Measurements from ENCODE around the gene ANTXR2. TPM values are rescaled to one million over a fixed set of nuclear protein-coding genes. Genes with fewer than 3 reads are reported as not detected.

Gene ANTXR2
- total and polyA plus RNA-seq, 9 of the 15 experiments (the other 6 are each of a cell fraction or from before 2014, with no cell fraction given), result 10.1 to 83.8 (median 60.3) TPM

DNA sequence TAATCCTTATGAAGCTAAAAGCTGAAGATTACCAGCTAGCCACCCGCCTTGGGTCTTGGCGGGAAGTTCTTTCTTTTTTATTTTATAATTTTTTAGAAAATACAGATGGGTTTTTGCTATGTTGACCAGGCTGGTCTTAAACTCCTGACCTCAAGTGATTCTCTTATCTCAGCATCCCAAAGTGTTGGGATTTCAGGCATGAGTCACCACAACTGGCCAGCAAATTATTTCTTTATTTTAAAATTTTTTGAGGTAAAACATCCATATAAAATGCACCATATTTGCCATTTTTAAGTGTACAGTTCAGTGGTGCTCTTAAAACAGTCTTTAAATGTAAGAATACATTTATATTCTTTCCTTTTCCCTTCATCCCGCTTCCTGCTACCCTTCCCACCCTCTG, 40.6 kb upstream of the ANTXR2 start (continued):
- TF ChIP-seq ETV5 (CRISPR knock-in tag; IDR thresholded peaks at IDR 0.05; ENCODE audit: low read depth) (no peak), PHTF2 (CRISPR knock-in tag; IDR thresholded peaks at IDR 0.05) (no peak), TBL1XR1 (IDR thresholded peaks at IDR 0.05; ENCODE audit: low read length in 2 of 2) (no peak), CBX2 (IDR thresholded peaks at IDR 0.05; ENCODE audit: insufficient read depth, low read length, poor library complexity, severe bottlenecking) (no peak), KDM1A (IDR thresholded peaks at IDR 0.05) (peak in 1 of 2 experiments; percentile 19; a peak in 1 of 4 replicates)
- TF ChIP-seq, protein P1, sequence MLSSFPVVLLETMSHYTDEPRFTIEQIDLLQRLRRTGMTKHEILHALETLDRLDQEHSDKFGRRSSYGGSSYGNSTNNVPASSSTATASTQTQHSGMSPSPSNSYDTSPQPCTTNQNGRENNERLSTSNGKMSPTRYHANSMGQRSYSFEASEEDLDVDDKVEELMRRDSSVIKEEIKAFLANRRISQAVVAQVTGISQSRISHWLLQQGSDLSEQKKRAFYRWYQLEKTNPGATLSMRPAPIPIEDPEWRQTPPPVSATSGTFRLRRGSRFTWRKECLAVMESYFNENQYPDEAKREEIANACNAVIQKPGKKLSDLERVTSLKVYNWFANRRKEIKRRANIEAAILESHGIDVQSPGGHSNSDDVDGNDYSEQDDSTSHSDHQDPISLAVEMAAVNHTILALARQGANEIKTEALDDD (IDR thresholded peaks at IDR 0.05), result no peak

DNA sequence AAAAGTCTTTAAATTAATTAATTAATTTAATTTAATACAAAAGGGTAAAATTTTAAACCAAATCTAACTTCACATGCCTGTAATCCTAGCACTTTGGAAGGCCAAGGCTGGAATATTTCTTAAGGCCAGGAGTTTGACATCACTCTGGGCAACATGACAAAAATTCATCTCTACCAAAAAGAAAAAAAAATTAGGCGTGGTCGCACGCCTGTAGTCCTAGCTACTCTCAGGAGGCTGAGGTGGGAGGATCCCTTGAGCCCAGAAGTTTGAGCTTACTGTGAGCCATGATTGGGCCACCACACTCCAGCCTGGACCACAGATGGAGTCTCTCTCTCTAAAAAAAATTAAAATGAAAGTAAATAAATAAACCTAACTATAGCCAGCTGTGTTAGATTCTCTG, 39.2 kb upstream of the ANTXR2 start:
- in situ Hi-C loops (cut with MboI) (no loop called here), intact Hi-C loops (cut with micrococcal nuclease) (no loop called here)
- DNase-seq (ENCODE audit: extremely low read depth in 1 of 4, low spot score in 3 of 4) (peak in 1 of 4 experiments; percentile 26), ATAC-seq (0 out of 3 replicates have a peak, but pooled peaks have one; percentile 20), FAIRE-seq (no peak)
- BruUV-seq (replicated peaks), result no TSS peak
- no peak overlapping the region for H3K4me3 ChIP-seq
- H3K27ac ChIP-seq (ENCODE audit: extremely low read depth, low read depth, low read length), result no peak overlapping the region
- H3K79me2 ChIP-seq (ENCODE audit: control insufficient read depth, insufficient read depth, low read length), result peaks cover 3% of the 10 kb centered on the region; the same call in 1 of the 3 replicates
- no peaks in the 10 kb centered on the region for H3K9me1 ChIP-seq (ENCODE audit: control insufficient read depth, insufficient read depth, low read length)
- no peaks in the 10 kb centered on the region for H3K9me3 ChIP-seq (replicated peaks; ENCODE audit: control insufficient read depth, insufficient read depth, low read depth, low read length)
- H3K27me3 ChIP-seq (ENCODE audit: control insufficient read depth in 2 of 2, insufficient read depth in 2 of 2, low read length in 2 of 2), result no peaks in the 10 kb centered on the region
- POLR2A ChIA-PET, result no interaction called here
- no peaks in the 10 kb centered on the region for H3K36me3 ChIP-seq (ENCODE audit: control insufficient read depth, insufficient read depth, low read length)
- peaks cover 17 to 31% of the 10 kb centered on the region in 2 experiments for H3K4me1 ChIP-seq (replicated peaks in 1 of 2; ENCODE audit: control insufficient read depth in 2 of 2, insufficient read depth in 2 of 2, low read length in 2 of 2)
- H3K9ac ChIP-seq (ENCODE audit: insufficient read depth in 1 of 2, low read depth in 2 of 2, low read length in 2 of 2), result no peak overlapping the region
- no peak overlapping the region for H3K4me2 ChIP-seq (ENCODE audit: insufficient read depth, low read length)
- CTCF ChIA-PET (ENCODE audit: low intra/inter-chr PET ratio), result no interaction called here
- no peak overlapping the region for H2AFZ ChIP-seq (ENCODE audit: low read depth, low read length)
- H4K20me1 ChIP-seq (replicated peaks; ENCODE audit: control insufficient read depth, insufficient read depth, low read length), result no peaks in the 10 kb centered on the region
- 74% methylated on average over 3 of the region's 3 CpGs for WGBS (ENCODE audit: insufficient coverage, low coverage, missing lambda C conversion rate)
- TF ChIP-seq KLF6 (CRISPR knock-in tag; IDR thresholded peaks at IDR 0.05; ENCODE audit: borderline replicate concordance) (no peak), PHF8 (IDR thresholded peaks at IDR 0.05; ENCODE audit: borderline replicate concordance, low read length) (no peak), SRSF3 (IDR thresholded peaks at IDR 0.05; ENCODE audit: insufficient read depth, low read length) (no peak), PRPF4 (IDR thresholded peaks at IDR 0.05; ENCODE audit: insufficient read depth, low read depth, low read length, poor library complexity, severe bottlenecking) (no peak), HDAC6 (IDR thresholded peaks at IDR 0.05; ENCODE audit: low read depth, low read length) (no peak), RAD51 (IDR thresholded peaks at IDR 0.05; ENCODE audit: borderline replicate concordance, low read depth) (no peak), KLF10 (CRISPR knock-in tag; IDR thresholded peaks at IDR 0.05) (no peak)
- TF ChIP-seq, protein P2, sequence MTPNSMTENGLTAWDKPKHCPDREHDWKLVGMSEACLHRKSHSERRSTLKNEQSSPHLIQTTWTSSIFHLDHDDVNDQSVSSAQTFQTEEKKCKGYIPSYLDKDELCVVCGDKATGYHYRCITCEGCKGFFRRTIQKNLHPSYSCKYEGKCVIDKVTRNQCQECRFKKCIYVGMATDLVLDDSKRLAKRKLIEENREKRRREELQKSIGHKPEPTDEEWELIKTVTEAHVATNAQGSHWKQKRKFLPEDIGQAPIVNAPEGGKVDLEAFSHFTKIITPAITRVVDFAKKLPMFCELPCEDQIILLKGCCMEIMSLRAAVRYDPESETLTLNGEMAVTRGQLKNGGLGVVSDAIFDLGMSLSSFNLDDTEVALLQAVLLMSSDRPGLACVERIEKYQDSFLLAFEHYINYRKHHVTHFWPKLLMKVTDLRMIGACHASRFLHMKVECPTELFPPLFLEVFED (CRISPR knock-in tag; conservative IDR thresholded peaks at IDR 0.05), result no peak
- TF ChIP-seq, protein P3, sequence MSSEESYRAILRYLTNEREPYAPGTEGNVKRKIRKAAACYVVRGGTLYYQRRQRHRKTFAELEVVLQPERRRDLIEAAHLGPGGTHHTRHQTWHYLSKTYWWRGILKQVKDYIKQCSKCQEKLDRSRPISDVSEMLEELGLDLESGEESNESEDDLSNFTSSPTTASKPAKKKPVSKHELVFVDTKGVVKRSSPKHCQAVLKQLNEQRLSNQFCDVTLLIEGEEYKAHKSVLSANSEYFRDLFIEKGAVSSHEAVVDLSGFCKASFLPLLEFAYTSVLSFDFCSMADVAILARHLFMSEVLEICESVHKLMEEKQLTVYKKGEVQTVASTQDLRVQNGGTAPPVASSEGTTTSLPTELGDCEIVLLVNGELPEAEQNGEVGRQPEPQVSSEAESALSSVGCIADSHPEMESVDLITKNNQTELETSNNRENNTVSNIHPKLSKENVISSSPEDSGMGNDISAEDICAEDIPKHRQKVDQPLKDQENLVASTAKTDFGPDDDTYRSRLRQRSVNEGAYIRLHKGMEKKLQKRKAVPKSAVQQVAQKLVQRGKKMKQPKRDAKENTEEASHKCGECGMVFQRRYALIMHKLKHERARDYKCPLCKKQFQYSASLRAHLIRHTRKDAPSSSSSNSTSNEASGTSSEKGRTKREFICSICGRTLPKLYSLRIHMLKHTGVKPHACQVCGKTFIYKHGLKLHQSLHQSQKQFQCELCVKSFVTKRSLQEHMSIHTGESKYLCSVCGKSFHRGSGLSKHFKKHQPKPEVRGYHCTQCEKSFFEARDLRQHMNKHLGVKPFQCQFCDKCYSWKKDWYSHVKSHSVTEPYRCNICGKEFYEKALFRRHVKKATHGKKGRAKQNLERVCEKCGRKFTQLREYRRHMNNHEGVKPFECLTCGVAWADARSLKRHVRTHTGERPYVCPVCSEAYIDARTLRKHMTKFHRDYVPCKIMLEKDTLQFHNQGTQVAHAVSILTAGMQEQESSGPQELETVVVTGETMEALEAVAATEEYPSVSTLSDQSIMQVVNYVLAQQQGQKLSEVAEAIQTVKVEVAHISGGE (CRISPR knock-in tag; IDR thresholded peaks at IDR 0.05), result no peak

Measured in K562 (cell line).